ENCODE measurements around the gene SLC35A5. TPM values are rescaled to one million over a fixed set of nuclear protein-coding genes. Genes with fewer than 3 reads are reported as not detected.
"Not testable (repeated sequence)": the region's sequence is repeated elsewhere in the genome, so short reads cannot be mapped to it uniquely, and the experiment has no call there.

Gene SLC35A5
- total RNA-seq, 1 donor from 2014 or later: 30.5 TPM

- TF ChIP-seq CTCF (IDR thresholded peaks at IDR 0.05; ENCODE audit: insufficient read depth, low read length, poor library complexity, severe bottlenecking): no peak
- Histone ChIP-seq H3K4me3 (ENCODE audit: low read depth, low read length) (no peak overlapping the region), H3K27me3 (ENCODE audit: control insufficient read depth, insufficient read depth, low read length) (no peaks in the 10 kb centered on the region), H3K36me3 (ENCODE audit: control insufficient read depth, insufficient read depth, low read length) (no peaks in the 10 kb centered on the region)
- no peak for DNase-seq (ENCODE audit: low read depth)
Observed at GRCh38 chr3:112555535-112556170, 6.2 kb upstream of the SLC35A5 start.

GRCh38 chr3:112557976-112558375 is 3.9 kb upstream of the SLC35A5 start:
- DNase-seq (ENCODE audit: low read depth): no peak
- Histone ChIP-seq H3K4me3 (ENCODE audit: low read depth, low read length) (no peak overlapping the region), H3K36me3 (ENCODE audit: control insufficient read depth, insufficient read depth, low read length) (no peaks in the 10 kb centered on the region), H3K27me3 (ENCODE audit: control insufficient read depth, insufficient read depth, low read length) (no peaks in the 10 kb centered on the region)
- no peak for TF ChIP-seq CTCF (IDR thresholded peaks at IDR 0.05; ENCODE audit: insufficient read depth, low read length, poor library complexity, severe bottlenecking)

- H3K4me3 ChIP-seq (ENCODE audit: low read depth, low read length): peak overlapping the region; percentile 86
- TF ChIP-seq CTCF (IDR thresholded peaks at IDR 0.05; ENCODE audit: insufficient read depth, low read length, poor library complexity, severe bottlenecking): no peak
- no peaks in the 10 kb centered on the region for H3K36me3 ChIP-seq (ENCODE audit: control insufficient read depth, insufficient read depth, low read length)
- H3K27me3 ChIP-seq (ENCODE audit: control insufficient read depth, insufficient read depth, low read length): no peaks in the 10 kb centered on the region
- no peak for DNase-seq (ENCODE audit: low read depth)
Observed at GRCh38 chr3:112560307-112560706, 1.5 kb upstream of the SLC35A5 start.

- Histone ChIP-seq H3K27me3 (ENCODE audit: control insufficient read depth, insufficient read depth, low read length) (no peaks in the 10 kb centered on the region), H3K36me3 (ENCODE audit: control insufficient read depth, insufficient read depth, low read length) (no peaks in the 10 kb centered on the region), H3K4me3 (ENCODE audit: low read depth, low read length) (peak overlapping the region; percentile 86)
- DNase-seq (ENCODE audit: low read depth): peak; percentile 37
- TF ChIP-seq CTCF (IDR thresholded peaks at IDR 0.05; ENCODE audit: insufficient read depth, low read length, poor library complexity, severe bottlenecking): no peak
Observed at GRCh38 chr3:112560721-112561483, 943 bp upstream of the SLC35A5 start.

- Histone ChIP-seq H3K36me3 (ENCODE audit: control insufficient read depth, insufficient read depth, low read length) (no peaks in the 10 kb centered on the region), H3K27me3 (ENCODE audit: control insufficient read depth, insufficient read depth, low read length) (no peaks in the 10 kb centered on the region), H3K4me3 (ENCODE audit: low read depth, low read length) (peak overlapping the region; percentile 86)
- DNase-seq (ENCODE audit: low read depth): no peak
- no peak for TF ChIP-seq CTCF (IDR thresholded peaks at IDR 0.05; ENCODE audit: insufficient read depth, low read length, poor library complexity, severe bottlenecking)
Observed at GRCh38 chr3:112561484-112561733, 436 bp upstream of the SLC35A5 start.

GRCh38 chr3:112564247-112564939 is 2.5 kb downstream of the SLC35A5 start:
- not testable (repeated sequence) for H3K4me3 ChIP-seq (ENCODE audit: low read depth, low read length); H3K36me3 ChIP-seq (ENCODE audit: control insufficient read depth, insufficient read depth, low read length); H3K27me3 ChIP-seq (ENCODE audit: control insufficient read depth, insufficient read depth, low read length); DNase-seq (ENCODE audit: low read depth)
